ENCODE data around the gene IL17B. TPM values are rescaled to one million over a fixed set of nuclear protein-coding genes. Genes with fewer than 3 reads are reported as not detected.

The IL17B gene
- total RNA-seq, 6 experiments from 2014 or later = 0.50 to 0.85 (median 0.76) TPM

- Mint-ChIP-seq H3K4me1 (ENCODE audit: low read depth) (peaks cover 96% of the 10 kb centered on the region), H3K9me3 (no peaks in the 10 kb centered on the region), H3K27me3 (ENCODE audit: insufficient read depth) (peaks cover 3% of the 10 kb centered on the region; the same call in 1 of the 2 replicates), H3K27ac (peak overlapping the region; percentile 86), H3K36me3 (ENCODE audit: low read depth) (peaks cover 52% of the 10 kb centered on the region), H3K4me3 (peak overlapping the region; percentile 69)
- TF ChIP-seq, protein P1, sequence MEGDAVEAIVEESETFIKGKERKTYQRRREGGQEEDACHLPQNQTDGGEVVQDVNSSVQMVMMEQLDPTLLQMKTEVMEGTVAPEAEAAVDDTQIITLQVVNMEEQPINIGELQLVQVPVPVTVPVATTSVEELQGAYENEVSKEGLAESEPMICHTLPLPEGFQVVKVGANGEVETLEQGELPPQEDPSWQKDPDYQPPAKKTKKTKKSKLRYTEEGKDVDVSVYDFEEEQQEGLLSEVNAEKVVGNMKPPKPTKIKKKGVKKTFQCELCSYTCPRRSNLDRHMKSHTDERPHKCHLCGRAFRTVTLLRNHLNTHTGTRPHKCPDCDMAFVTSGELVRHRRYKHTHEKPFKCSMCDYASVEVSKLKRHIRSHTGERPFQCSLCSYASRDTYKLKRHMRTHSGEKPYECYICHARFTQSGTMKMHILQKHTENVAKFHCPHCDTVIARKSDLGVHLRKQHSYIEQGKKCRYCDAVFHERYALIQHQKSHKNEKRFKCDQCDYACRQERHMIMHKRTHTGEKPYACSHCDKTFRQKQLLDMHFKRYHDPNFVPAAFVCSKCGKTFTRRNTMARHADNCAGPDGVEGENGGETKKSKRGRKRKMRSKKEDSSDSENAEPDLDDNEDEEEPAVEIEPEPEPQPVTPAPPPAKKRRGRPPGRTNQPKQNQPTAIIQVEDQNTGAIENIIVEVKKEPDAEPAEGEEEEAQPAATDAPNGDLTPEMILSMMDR (IDR thresholded peaks at IDR 0.05) = no peak; the same call in 1 of the 2 replicates
- DNase-seq = no peak
These were observed 35.4 kb upstream of the IL17B start for GRCh38 chr5:149414405-149415065.

GRCh38 chr5:149413477-149414210, 34.6 kb upstream of the IL17B start:
- Mint-ChIP-seq H3K36me3 (ENCODE audit: low read depth) (peaks cover 55% of the 10 kb centered on the region), H3K27me3 (ENCODE audit: insufficient read depth) (no peaks in the 10 kb centered on the region; the same call in 1 of the 2 replicates), H3K27ac (peak overlapping the region; percentile 86), H3K4me3 (peak overlapping the region; percentile 69), H3K9me3 (no peaks in the 10 kb centered on the region), H3K4me1 (ENCODE audit: low read depth) (peaks cover 96% of the 10 kb centered on the region)
- DNase-seq = no peak
- TF ChIP-seq, protein P1 (IDR thresholded peaks at IDR 0.05) = no peak

DNA sequence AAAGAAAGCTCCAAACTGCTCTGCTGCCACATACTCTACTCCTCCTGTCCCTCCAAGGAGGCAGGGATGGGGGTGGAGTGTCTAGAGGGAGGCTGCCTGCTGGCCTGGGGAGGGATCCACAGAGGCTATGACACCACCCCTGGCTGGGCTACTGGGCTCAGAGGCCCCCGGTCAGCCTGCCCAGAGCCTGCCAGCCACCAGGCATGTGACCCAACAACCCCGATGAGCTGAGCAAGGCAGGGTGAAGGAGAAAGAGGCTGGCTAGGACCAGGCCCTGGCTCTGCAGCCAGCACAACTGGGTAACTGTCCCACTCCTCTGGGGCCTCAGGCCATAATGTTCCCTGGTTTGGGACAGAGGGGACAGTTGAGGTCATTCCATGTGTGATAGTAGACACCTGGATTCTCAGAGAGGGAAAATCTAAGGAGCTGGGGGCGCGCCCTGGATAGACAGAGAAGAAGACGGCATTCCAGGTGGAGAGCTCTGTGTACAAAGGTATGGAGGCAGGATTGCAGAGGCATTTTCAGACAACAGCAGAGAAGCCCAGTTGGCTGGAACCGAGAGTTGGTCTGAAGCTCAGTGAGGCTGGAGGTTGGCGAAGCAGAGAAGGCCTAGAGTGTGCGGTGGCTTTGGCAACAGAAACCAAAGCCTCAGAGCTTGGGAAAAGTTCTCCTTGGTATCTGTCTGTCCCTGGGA, 33.8 kb upstream of the IL17B start:
- H3K4me1 Mint-ChIP-seq (ENCODE audit: low read depth) = peaks cover 96% of the 10 kb centered on the region
- H3K4me3 Mint-ChIP-seq = peak overlapping the region; percentile 55
- H3K27me3 Mint-ChIP-seq (ENCODE audit: insufficient read depth) = no peaks in the 10 kb centered on the region; the same call in 1 of the 2 replicates
- DNase-seq = no peak
- peaks cover 58% of the 10 kb centered on the region for H3K36me3 Mint-ChIP-seq (ENCODE audit: low read depth)
- TF ChIP-seq, protein P1 (IDR thresholded peaks at IDR 0.05) = no peak
- peak overlapping the region; percentile 86 for H3K27ac Mint-ChIP-seq
- H3K9me3 Mint-ChIP-seq = no peaks in the 10 kb centered on the region

GRCh38 chr5:149411738-149412519, 32.8 kb upstream of the IL17B start:
- H3K36me3 Mint-ChIP-seq (ENCODE audit: low read depth) = peaks cover 57% of the 10 kb centered on the region
- peak overlapping the region; percentile 86 for H3K27ac Mint-ChIP-seq

More at GRCh38 chr5:149411738-149412519, 32.8 kb upstream of the IL17B start:
- DNase-seq = no peak
- Mint-ChIP-seq H3K9me3 (no peaks in the 10 kb centered on the region), H3K27me3 (ENCODE audit: insufficient read depth) (no peaks in the 10 kb centered on the region; the same call in 1 of the 2 replicates), H3K4me1 (ENCODE audit: low read depth) (peaks cover 90% of the 10 kb centered on the region), H3K4me3 (peak overlapping the region; percentile 17; the same call in 1 of the 2 replicates)
- TF ChIP-seq, protein P1 (IDR thresholded peaks at IDR 0.05) = no peak

All from HFFc6 (cell line).